NAMALWA (cell line): Measurements from ENCODE around the gene RND1.
"Not testable (repeated sequence)": the region's sequence is repeated elsewhere in the genome, so short reads cannot be mapped to it uniquely, and the experiment has no call there.

ENCODE experiments used
- DNase-seq: peaks from one replicate; pipeline ENCODE4 v3.0.0-alpha.2; 2015; ENCODE audit warnings: low spot score

Gene RND1

GRCh38 chr12:48865281-48866051, at the start of gene RND1:
Gene RND1, minus strand, starts transcription at chr12:48865870. Its CDS starts 103 bp downstream, at chr12:48865767.
- DNase-seq: peak; percentile 97

GRCh38 chr12:48910196-48910595, 44.5 kb upstream of the RND1 start:
- DNase-seq: no peak

- DNase-seq: not testable (repeated sequence)
These were observed 44.0 kb upstream of the RND1 start for GRCh38 chr12:48909698-48910097.

GRCh38 chr12:48907245-48907644, 41.6 kb upstream of the RND1 start:
- no peak for DNase-seq

- peak; percentile 94 for DNase-seq
These were observed 38.3 kb upstream of the RND1 start for GRCh38 chr12:48903982-48904411.

- DNase-seq: no peak
These were observed 37.8 kb upstream of the RND1 start for GRCh38 chr12:48903363-48903981.

- no peak for DNase-seq
These were observed 35.6 kb upstream of the RND1 start for GRCh38 chr12:48901278-48901677.

- no peak for DNase-seq
These were observed 34.0 kb upstream of the RND1 start for GRCh38 chr12:48899651-48900050.

- no peak for DNase-seq
These were observed 28.6 kb upstream of the RND1 start for GRCh38 chr12:48894271-48894670.

GRCh38 chr12:48890657-48891418, 25.2 kb upstream of the RND1 start:
- peak; percentile 77 for DNase-seq

- DNase-seq: no peak
These were observed 24.0 kb upstream of the RND1 start for GRCh38 chr12:48889679-48890078.

- DNase-seq: no peak
These were observed 17.9 kb upstream of the RND1 start for GRCh38 chr12:48883305-48884161.

GRCh38 chr12:48882972-48883304, 17.3 kb upstream of the RND1 start:
- DNase-seq: no peak

GRCh38 chr12:48882315-48882687, 16.6 kb upstream of the RND1 start:
- no peak for DNase-seq

GRCh38 chr12:48881686-48882314, 16.1 kb upstream of the RND1 start:
- no peak for DNase-seq

GRCh38 chr12:48880647-48881046, 15.0 kb upstream of the RND1 start:
- no peak for DNase-seq

GRCh38 chr12:48878548-48878947, 12.9 kb upstream of the RND1 start:
- DNase-seq: no peak

- no peak for DNase-seq
These were observed 10.4 kb upstream of the RND1 start for GRCh38 chr12:48875944-48876515.

- DNase-seq: not testable (repeated sequence)
These were observed 7.9 kb upstream of the RND1 start for GRCh38 chr12:48873534-48873933.

GRCh38 chr12:48873096-48873495, 7.4 kb upstream of the RND1 start:
- DNase-seq: no peak

- DNase-seq: no peak
These were observed 3.5 kb upstream of the RND1 start for GRCh38 chr12:48869191-48869590.
